Naive B cell (primary cell): ENCODE results near the gene ARL6IP1. TPM values are rescaled to one million over a fixed set of nuclear protein-coding genes. Genes with fewer than 3 reads are reported as not detected.
"Not testable (repeated sequence)": the region's sequence is repeated elsewhere in the genome, so short reads cannot be mapped to it uniquely, and the experiment has no call there.

ENCODE experiments used
- ATAC-seq, 2 donors: fragments of 150-1000 bp; cut with Tn5 transposase; 2 replicates each; pipeline ENCODE4 v1.10.0; 2021; ENCODE audit warnings: low read depth in 2 of 2, mild to moderate bottlenecking in 2 of 2, moderate library complexity in 2 of 2
- DNase-seq: peaks from one replicate; pipeline ENCODE4 v3.0.0; 2022
- H3K27ac Mint-ChIP-seq, 6 donors: one replicate each; pipeline ENCODE4 v1.8.0; 2020 to 2022; ENCODE audit warnings: mild to moderate bottlenecking in 6 of 6, mixed read lengths in 6 of 6, moderate library complexity in 5 of 6, inconsistent platforms in 2 of 6
- H3K27me3 Mint-ChIP-seq, 3 donors: one replicate each; pipeline ENCODE4 v1.8.0; 2021 to 2022; ENCODE audit warnings: mixed read lengths in 3 of 3, mild to moderate bottlenecking in 1 of 3
- H3K36me3 Mint-ChIP-seq, 2 donors: one replicate each; pipeline ENCODE4 v1.8.0; 2020 to 2022; ENCODE audit warnings: mixed read lengths in 2 of 2, inconsistent platforms in 1 of 2, mild to moderate bottlenecking in 1 of 2
- H3K4me1 Mint-ChIP-seq, 3 donors: one replicate each; pipeline ENCODE4 v1.8.0; 2020 to 2022; ENCODE audit warnings: mixed read lengths in 3 of 3, inconsistent platforms in 1 of 3, mild to moderate bottlenecking in 1 of 3, moderate library complexity in 1 of 3
- H3K4me3 Mint-ChIP-seq, 8 donors: one replicate each; pipeline ENCODE4 v1.8.0; 2020 to 2022; ENCODE audit warnings: mild to moderate bottlenecking in 8 of 8, mixed read lengths in 8 of 8, moderate library complexity in 8 of 8, inconsistent platforms in 2 of 8
- H3K9me3 Mint-ChIP-seq, 7 donors: one replicate each; pipeline ENCODE4 v1.8.0; 2020 to 2022; ENCODE audit warnings: mixed read lengths in 7 of 7, mild to moderate bottlenecking in 5 of 7, inconsistent platforms in 2 of 7, moderate library complexity in 1 of 7
- polyA plus RNA-seq, 6 donors: library from polyadenylated mRNA; unstranded; fragments of 300-500 nt; fragmentation: Illumina TruSeq; gene quantifications; one replicate each; pipeline ENCODE4 v1.2.3, GENCODE V29; 2021; ENCODE audit warnings: low read depth in 6 of 6

The ARL6IP1 gene
- polyA plus RNA-seq, 6 donors from 2014 or later = 182 to 283 (median 211) TPM

- Mint-ChIP-seq H3K27me3 (no peaks in the 10 kb centered on the region), H3K36me3 (peaks cover 34 to 38% of the 10 kb centered on the region in 2 donors), H3K4me3 (peak within 1 kb of the TSS; percentile 93 to 99 (median 97)), H3K9me3 (peaks cover 0 to 5% (median 0%) of the 10 kb centered on the region in 7 donors), H3K4me1 (peaks cover 39 to 52% (median 50%) of the 10 kb centered on the region in 3 donors), H3K27ac (peak within 1 kb of the TSS; percentile 95 to 99 (median 96))
- DNase-seq = peak; percentile 88
- ATAC-seq = peak; percentile 97
Measured at GRCh38 chr16:18789850-18790706, 11.3 kb downstream of the ARL6IP1 start, which contains the start of gene RPS15A. Gene RPS15A (minus strand): TSS chr16:18790334. CDS start chr16:18789113, 1,221 bp downstream.

- Mint-ChIP-seq H3K9me3 (peaks cover 0 to 5% (median 0%) of the 10 kb centered on the region in 7 donors), H3K4me3 (peak overlapping the region; percentile 93 to 99 (median 97)), H3K27me3 (no peaks in the 10 kb centered on the region), H3K36me3 (peaks cover 34 to 40% of the 10 kb centered on the region in 2 donors), H3K27ac (peak overlapping the region; percentile 95 to 99 (median 96)), H3K4me1 (peaks cover 40 to 54% (median 53%) of the 10 kb centered on the region in 3 donors)
- no peak for DNase-seq
- ATAC-seq = no peak
Measured at GRCh38 chr16:18789515-18789849, 11.9 kb downstream of the ARL6IP1 start.

- Mint-ChIP-seq H3K4me3 (peak overlapping the region; percentile 93 to 99 (median 97)), H3K4me1 (peaks cover 40 to 54% (median 53%) of the 10 kb centered on the region in 3 donors), H3K27me3 (no peaks in the 10 kb centered on the region), H3K9me3 (peaks cover 0 to 5% (median 0%) of the 10 kb centered on the region in 7 donors), H3K27ac (peak overlapping the region; percentile 82 to 99 (median 96)), H3K36me3 (peaks cover 34 to 40% of the 10 kb centered on the region in 2 donors)
- ATAC-seq (no peak), DNase-seq (no peak)
Measured at GRCh38 chr16:18788828-18789514, 12.4 kb downstream of the ARL6IP1 start.

- DNase-seq (no peak), ATAC-seq (no peak)
- peaks cover 0 to 1% (median 0%) of the 10 kb centered on the region in 7 donors for H3K9me3 Mint-ChIP-seq
- H3K27me3 Mint-ChIP-seq = no peaks in the 10 kb centered on the region
- peaks cover 21 to 37% of the 10 kb centered on the region in 2 donors for H3K36me3 Mint-ChIP-seq
- H3K4me1 Mint-ChIP-seq = peaks cover 36 to 50% (median 41%) of the 10 kb centered on the region in 3 donors
- H3K4me3 Mint-ChIP-seq = peak overlapping the region in 1 of 8 donors; percentile 58
- H3K27ac Mint-ChIP-seq = peak overlapping the region in 3 of 6 donors; percentile 26 to 91 (median 55)
Measured at GRCh38 chr16:18784917-18785623, 16.3 kb downstream of the ARL6IP1 start.

- ATAC-seq (no peak), DNase-seq (no peak)
- Mint-ChIP-seq H3K36me3 (peaks cover 19 to 36% of the 10 kb centered on the region in 2 donors), H3K4me3 (peak overlapping the region in 1 of 8 donors; percentile 7), H3K27me3 (no peaks in the 10 kb centered on the region), H3K9me3 (no peaks in the 10 kb centered on the region), H3K27ac (peak overlapping the region in 3 of 6 donors; percentile 51 to 76 (median 58)), H3K4me1 (peaks cover 24 to 36% (median 31%) of the 10 kb centered on the region in 3 donors)
Measured at GRCh38 chr16:18783430-18784341, 17.7 kb downstream of the ARL6IP1 start.

- Mint-ChIP-seq H3K27ac (peak overlapping the region in 1 of 6 donors; percentile 51), H3K9me3 (peaks cover 0 to 2% (median 0%) of the 10 kb centered on the region in 7 donors), H3K27me3 (no peaks in the 10 kb centered on the region), H3K36me3 (peaks cover 11 to 29% of the 10 kb centered on the region in 2 donors), H3K4me3 (peak overlapping the region in 1 of 8 donors; percentile 7), H3K4me1 (peaks cover 17 to 27% (median 23%) of the 10 kb centered on the region in 3 donors)
- ATAC-seq (no peak), DNase-seq (no peak)
Measured at GRCh38 chr16:18782697-18783429, 18.5 kb downstream of the ARL6IP1 start.

- H3K27me3 Mint-ChIP-seq, H3K9me3 Mint-ChIP-seq, H3K4me3 Mint-ChIP-seq, ATAC-seq, H3K27ac Mint-ChIP-seq, DNase-seq: not testable (repeated sequence)
- Mint-ChIP-seq H3K4me1 (peaks cover 9 to 16% (median 11%) of the 10 kb centered on the region in 3 donors), H3K36me3 (peaks cover 0 to 20% of the 10 kb centered on the region in 2 donors)
Measured at GRCh38 chr16:18781232-18781631, 20.1 kb downstream of the ARL6IP1 start.

GRCh38 chr16:18780460-18781026, 20.8 kb downstream of the ARL6IP1 start:
- H3K4me1 Mint-ChIP-seq, DNase-seq, ATAC-seq, H3K27ac Mint-ChIP-seq, H3K9me3 Mint-ChIP-seq, H3K4me3 Mint-ChIP-seq, H3K27me3 Mint-ChIP-seq: not testable (repeated sequence)
- peaks cover 0 to 17% of the 10 kb centered on the region in 2 donors for H3K36me3 Mint-ChIP-seq

- H3K4me3 Mint-ChIP-seq, H3K27me3 Mint-ChIP-seq, H3K9me3 Mint-ChIP-seq, H3K4me1 Mint-ChIP-seq, DNase-seq, H3K36me3 Mint-ChIP-seq, ATAC-seq, H3K27ac Mint-ChIP-seq: not testable (repeated sequence)
Measured at GRCh38 chr16:18777664-18778063, 23.7 kb downstream of the ARL6IP1 start.

GRCh38 chr16:18776334-18776733, 25.0 kb downstream of the ARL6IP1 start:
- not testable (repeated sequence) for H3K4me1 Mint-ChIP-seq, H3K27me3 Mint-ChIP-seq, ATAC-seq, H3K9me3 Mint-ChIP-seq, DNase-seq, H3K36me3 Mint-ChIP-seq, H3K27ac Mint-ChIP-seq, H3K4me3 Mint-ChIP-seq

- not testable (repeated sequence) for H3K27ac Mint-ChIP-seq, ATAC-seq, H3K27me3 Mint-ChIP-seq, H3K36me3 Mint-ChIP-seq, H3K4me3 Mint-ChIP-seq, H3K4me1 Mint-ChIP-seq, DNase-seq
- H3K9me3 Mint-ChIP-seq = peaks cover 0 to 11% (median 6%) of the 10 kb centered on the region in 7 donors
Measured at GRCh38 chr16:18774651-18775050, 26.7 kb downstream of the ARL6IP1 start.
